Activated CD4-positive, alpha-beta memory T cell treated with anti-CD3 and anti-CD28 coated beads for 36 hours (primary cell): ENCODE results near the gene SH2D6. TPM values are rescaled to one million over a fixed set of nuclear protein-coding genes. Genes with fewer than 3 reads are reported as not detected.
A peak's percentile ranks its signal among the peaks of the same experiment; 100 is the strongest.

ENCODE experiments used
- CTCF ChIA-PET: fragments of 350-600 bp; sonication (Branson Sonifier 250); formaldehyde crosslinking; loops from one replicate; lab custom pipeline; 2021; ENCODE audit warnings: antibody characterized with exemption, inconsistent platforms; lab: Charles Lee
- POLR2A ChIA-PET: fragments of 350-600 bp; sonication (Branson Sonifier 250); formaldehyde crosslinking; loops from one replicate; lab custom pipeline; 2021; ENCODE audit warnings: antibody characterized with exemption; lab: Charles Lee
- DNase-seq: peaks from one replicate; pipeline ENCODE4 v3.0.0-alpha.2; 2020
- H3K27ac Mint-ChIP-seq: one replicate; pipeline ENCODE4 v1.8.0; 2021; ENCODE audit warnings: mixed read lengths
- H3K27me3 Mint-ChIP-seq: one replicate; pipeline ENCODE4 v1.8.0; 2021; ENCODE audit warnings: mixed read lengths
- H3K36me3 Mint-ChIP-seq: one replicate; pipeline ENCODE4 v1.8.0; 2021; ENCODE audit warnings: mixed read lengths
- H3K4me1 Mint-ChIP-seq: one replicate; pipeline ENCODE4 v1.8.0; 2021; ENCODE audit warnings: low read depth, mixed read lengths
- H3K4me3 Mint-ChIP-seq: one replicate; pipeline ENCODE4 v1.8.0; 2021; ENCODE audit warnings: mild to moderate bottlenecking, mixed read lengths
- H3K9me3 Mint-ChIP-seq: one replicate; pipeline ENCODE4 v1.8.0; 2021; ENCODE audit warnings: mixed read lengths
- intact Hi-C: fragments of 100-400 bp; cut with micrococcal nuclease; formaldehyde crosslinking; loops from one replicate; pipeline ENCODE4 v1.15.1; 2023
- total RNA-seq, 2 experiments: library from RNA; stranded (reverse); gene quantifications; one replicate each; pipeline ENCODE4 v1.2.3, GENCODE V29; 2021

Gene SH2D6
- total RNA-seq, 2 experiments from 2014 or later = 0.65 to 1.4 TPM

- no peaks in the 10 kb centered on the region for H3K27me3 Mint-ChIP-seq
- intact Hi-C loops = no loop called here
- peaks cover 5% of the 10 kb centered on the region for H3K4me1 Mint-ChIP-seq
- H3K36me3 Mint-ChIP-seq = peaks cover 8% of the 10 kb centered on the region
- no peak for DNase-seq
- POLR2A ChIA-PET = no interaction called here
- CTCF ChIA-PET = interaction anchor here (0.8 to 1.7 kb wide), 2 partner anchors 9 to 330 kb away, joined by 3 read pairs; no protein-coding TSS in a partner anchor
- peaks cover 11% of the 10 kb centered on the region for H3K9me3 Mint-ChIP-seq
- no peak overlapping the region for H3K27ac Mint-ChIP-seq
- no peak overlapping the region for H3K4me3 Mint-ChIP-seq
Measured at GRCh38 chr2:85399183-85399455, 19.4 kb upstream of the SH2D6 start.

- H3K36me3 Mint-ChIP-seq = peaks cover 9% of the 10 kb centered on the region
- H3K9me3 Mint-ChIP-seq = peaks cover 15% of the 10 kb centered on the region
- H3K4me3 Mint-ChIP-seq = no peak overlapping the region
- peaks cover 5% of the 10 kb centered on the region for H3K4me1 Mint-ChIP-seq
- no peak for DNase-seq
- intact Hi-C loops = no loop called here
- H3K27ac Mint-ChIP-seq = no peak overlapping the region
- ChIA-PET CTCF (interaction anchor here (0.8 to 1.7 kb wide), 2 partner anchors 8 to 330 kb away, joined by 3 read pairs; no protein-coding TSS in a partner anchor), POLR2A (no interaction called here)
- H3K27me3 Mint-ChIP-seq = no peaks in the 10 kb centered on the region
Measured at GRCh38 chr2:85400023-85400422, 18.5 kb upstream of the SH2D6 start.

GRCh38 chr2:85400541-85401463 lies 17.7 kb upstream of the SH2D6 start:
- peaks cover 12% of the 10 kb centered on the region for H3K4me1 Mint-ChIP-seq
- H3K36me3 Mint-ChIP-seq = peaks cover 9% of the 10 kb centered on the region
- POLR2A ChIA-PET = no interaction called here
- no peak overlapping the region for H3K27ac Mint-ChIP-seq
- CTCF ChIA-PET = interaction anchor here (1.1 to 1.7 kb wide), 2 partner anchors 9 to 329 kb away, joined by 3 to 4 read pairs; no protein-coding TSS in a partner anchor
- intact Hi-C loops = no loop called here
- H3K27me3 Mint-ChIP-seq = no peaks in the 10 kb centered on the region
- H3K4me3 Mint-ChIP-seq = no peak overlapping the region
- peaks cover 15% of the 10 kb centered on the region for H3K9me3 Mint-ChIP-seq
- DNase-seq = no peak

GRCh38 chr2:85401464-85401805 lies 17.1 kb upstream of the SH2D6 start:
- CTCF ChIA-PET = interaction anchor here (1.1 kb wide), 1 partner anchor 9 kb away, joined by 4 read pairs; no protein-coding TSS in a partner anchor
- POLR2A ChIA-PET = no interaction called here
- intact Hi-C loops = no loop called here

GRCh38 chr2:85401844-85402243 lies 16.7 kb upstream of the SH2D6 start:
- Mint-ChIP-seq H3K27me3 (no peaks in the 10 kb centered on the region), H3K4me1 (peaks cover 16% of the 10 kb centered on the region), H3K36me3 (peaks cover 9% of the 10 kb centered on the region), H3K9me3 (peaks cover 15% of the 10 kb centered on the region), H3K27ac (no peak overlapping the region), H3K4me3 (no peak overlapping the region)
- ChIA-PET CTCF (interaction anchor here (0.7 kb wide), 1 partner anchor 11 kb away, joined by 3 read pairs; no protein-coding TSS in a partner anchor), POLR2A (no interaction called here)
- DNase-seq = no peak
- intact Hi-C loops = no loop called here

More at GRCh38 chr2:85401464-85401805, 17.1 kb upstream of the SH2D6 start:
- Mint-ChIP-seq H3K4me1 (peaks cover 18% of the 10 kb centered on the region), H3K4me3 (no peak overlapping the region), H3K27me3 (no peaks in the 10 kb centered on the region), H3K9me3 (peaks cover 15% of the 10 kb centered on the region), H3K27ac (no peak overlapping the region), H3K36me3 (peaks cover 9% of the 10 kb centered on the region)
- DNase-seq = no peak

GRCh38 chr2:85405201-85406059 lies 13.1 kb upstream of the SH2D6 start:
- Mint-ChIP-seq H3K27ac (peak overlapping the region; percentile 65), H3K36me3 (peaks cover 9% of the 10 kb centered on the region), H3K4me3 (peak overlapping the region; percentile 25), H3K27me3 (no peaks in the 10 kb centered on the region), H3K9me3 (peaks cover 15% of the 10 kb centered on the region), H3K4me1 (peaks cover 38% of the 10 kb centered on the region)
- POLR2A ChIA-PET = interaction anchor here (1.0 to 1.3 kb wide), 2 partner anchors 32 to 133 kb away, joined by 3 to 6 read pairs; partner anchors contain the start of gene MAT2A
- peak; percentile 79 for DNase-seq
- intact Hi-C loops = loop anchor here (1.0 kb wide), 1 partner anchor 51 kb away; the partner anchor contains the start of genes ELMOD3 and RETSAT
- CTCF ChIA-PET = interaction anchor here (1.1 to 1.2 kb wide), 2 partner anchors 12 to 147 kb away, joined by 3 to 5 read pairs; no protein-coding TSS in a partner anchor

GRCh38 chr2:85409845-85410583 lies 8.5 kb upstream of the SH2D6 start, which contains the start of gene CAPG:
Gene CAPG, minus strand, starts transcription at chr2:85410366. Its CDS starts 8,221 bp downstream, at chr2:85402145.
- H3K27ac Mint-ChIP-seq = peak within 1 kb of the TSS; percentile 18
- CTCF ChIA-PET = no interaction called here
- peaks cover under 1% of the 10 kb centered on the region for H3K9me3 Mint-ChIP-seq
- peaks cover 50% of the 10 kb centered on the region for H3K4me1 Mint-ChIP-seq
- peaks cover 4% of the 10 kb centered on the region for H3K27me3 Mint-ChIP-seq
- intact Hi-C loops = no loop called here
- DNase-seq = peak; percentile 53
- POLR2A ChIA-PET = interaction anchor here (0.7 kb wide), 1 partner anchor 9 kb away, joined by 3 read pairs; the partner anchor contains the start of gene SH2D6
- no peaks in the 10 kb centered on the region for H3K36me3 Mint-ChIP-seq
- H3K4me3 Mint-ChIP-seq = peak within 1 kb of the TSS; percentile 68

- Mint-ChIP-seq H3K4me3 (peak overlapping the region; percentile 68), H3K27ac (peak overlapping the region; percentile 18), H3K4me1 (peaks cover 43% of the 10 kb centered on the region), H3K36me3 (no peaks in the 10 kb centered on the region), H3K9me3 (no peaks in the 10 kb centered on the region), H3K27me3 (peaks cover 4% of the 10 kb centered on the region)
- intact Hi-C loops = no loop called here
- ChIA-PET CTCF (no interaction called here), POLR2A (no interaction called here)
- no peak for DNase-seq
Measured at GRCh38 chr2:85410584-85411404, 7.7 kb upstream of the SH2D6 start.

GRCh38 chr2:85411405-85411748 lies 7.1 kb upstream of the SH2D6 start:
- H3K36me3 Mint-ChIP-seq = no peaks in the 10 kb centered on the region
- no peak overlapping the region for H3K4me3 Mint-ChIP-seq
- H3K4me1 Mint-ChIP-seq = peaks cover 38% of the 10 kb centered on the region
- POLR2A ChIA-PET = no interaction called here
- H3K27me3 Mint-ChIP-seq = peaks cover 4% of the 10 kb centered on the region
- intact Hi-C loops = no loop called here
- CTCF ChIA-PET = no interaction called here
- no peak overlapping the region for H3K27ac Mint-ChIP-seq
- no peaks in the 10 kb centered on the region for H3K9me3 Mint-ChIP-seq
- no peak for DNase-seq

GRCh38 chr2:85413592-85414420 lies 4.7 kb upstream of the SH2D6 start:
- ChIA-PET POLR2A (interaction anchor here (0.9 kb wide), 1 partner anchor 132 kb away, joined by 5 read pairs; no protein-coding TSS in a partner anchor), CTCF (interaction anchor here (1.9 to 2.0 kb wide), 2 partner anchors 125 to 138 kb away, joined by 4 to 9 read pairs; partner anchors contain the start of gene MAT2A)
- intact Hi-C loops = no loop called here
- Mint-ChIP-seq H3K36me3 (no peaks in the 10 kb centered on the region), H3K4me1 (peaks cover 30% of the 10 kb centered on the region), H3K9me3 (no peaks in the 10 kb centered on the region), H3K27ac (no peak overlapping the region), H3K4me3 (peak overlapping the region; percentile 35), H3K27me3 (peaks cover 4% of the 10 kb centered on the region)
- peak; percentile 48 for DNase-seq
